ENCODE results near the gene DRGX. TPM values are rescaled to one million over a fixed set of nuclear protein-coding genes. Genes with fewer than 3 reads are reported as not detected.

The DRGX gene
- polyA plus RNA-seq, 1 experiment: not detected

DNA sequence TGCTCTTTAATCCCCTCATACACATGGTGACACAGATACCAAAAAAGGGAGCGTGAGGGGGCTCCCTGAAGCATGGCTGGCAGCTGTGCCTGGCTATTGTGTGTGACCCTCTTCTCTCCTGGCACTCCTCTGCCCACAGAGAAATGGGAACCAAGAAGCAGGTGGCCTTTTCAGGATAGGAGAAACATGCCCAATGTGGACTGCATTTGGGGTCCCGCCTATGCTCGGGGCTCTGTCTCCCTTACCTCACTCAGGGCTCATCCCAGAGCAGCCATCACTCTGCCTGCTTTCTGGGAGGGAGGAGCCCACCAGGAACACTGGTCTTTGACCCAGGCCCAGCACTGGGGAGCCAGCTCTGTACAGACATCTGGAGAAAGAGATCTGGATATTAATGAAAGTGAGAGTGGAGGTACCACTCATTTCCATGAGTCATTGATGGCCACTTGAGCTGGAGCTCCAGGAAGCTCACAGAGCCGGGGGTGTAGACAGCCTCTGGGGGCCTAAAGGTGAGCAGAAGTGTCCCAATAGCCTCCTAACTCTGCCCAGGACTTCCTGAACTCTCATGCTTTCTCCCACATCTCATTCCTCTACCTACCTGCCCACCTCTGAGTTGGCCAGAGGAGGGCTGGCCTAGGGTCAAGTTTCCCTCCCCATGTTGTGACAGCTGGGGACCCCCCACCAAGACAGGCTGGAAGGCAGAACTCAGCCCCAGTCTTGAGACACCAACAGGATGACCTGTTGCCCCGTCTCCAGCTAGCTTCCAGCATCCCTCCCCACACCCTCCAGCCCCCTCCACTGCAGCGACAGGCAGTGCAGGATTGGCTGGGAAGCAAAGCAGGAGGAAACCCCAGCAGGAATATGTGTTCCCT, 42.6 kb downstream of the DRGX start:
- ChIA-PET POLR2A (no interaction called here), CTCF (no interaction called here)
- Histone ChIP-seq H3K27ac (ENCODE audit: low read depth, low read length) (no peak overlapping the region), H3K4me3 (ENCODE audit: low read depth, low read length) (no peak overlapping the region), H3K9me3 (ENCODE audit: control insufficient read depth, insufficient read depth, low read length) (no peaks in the 10 kb centered on the region), H3K27me3 (ENCODE audit: control insufficient read depth, insufficient read depth, low read length) (no peaks in the 10 kb centered on the region)
- TF ChIP-seq, protein P1, sequence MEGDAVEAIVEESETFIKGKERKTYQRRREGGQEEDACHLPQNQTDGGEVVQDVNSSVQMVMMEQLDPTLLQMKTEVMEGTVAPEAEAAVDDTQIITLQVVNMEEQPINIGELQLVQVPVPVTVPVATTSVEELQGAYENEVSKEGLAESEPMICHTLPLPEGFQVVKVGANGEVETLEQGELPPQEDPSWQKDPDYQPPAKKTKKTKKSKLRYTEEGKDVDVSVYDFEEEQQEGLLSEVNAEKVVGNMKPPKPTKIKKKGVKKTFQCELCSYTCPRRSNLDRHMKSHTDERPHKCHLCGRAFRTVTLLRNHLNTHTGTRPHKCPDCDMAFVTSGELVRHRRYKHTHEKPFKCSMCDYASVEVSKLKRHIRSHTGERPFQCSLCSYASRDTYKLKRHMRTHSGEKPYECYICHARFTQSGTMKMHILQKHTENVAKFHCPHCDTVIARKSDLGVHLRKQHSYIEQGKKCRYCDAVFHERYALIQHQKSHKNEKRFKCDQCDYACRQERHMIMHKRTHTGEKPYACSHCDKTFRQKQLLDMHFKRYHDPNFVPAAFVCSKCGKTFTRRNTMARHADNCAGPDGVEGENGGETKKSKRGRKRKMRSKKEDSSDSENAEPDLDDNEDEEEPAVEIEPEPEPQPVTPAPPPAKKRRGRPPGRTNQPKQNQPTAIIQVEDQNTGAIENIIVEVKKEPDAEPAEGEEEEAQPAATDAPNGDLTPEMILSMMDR (IDR thresholded peaks at IDR 0.05; ENCODE audit: low read depth, low read length): no peak
- no peak for DNase-seq (ENCODE audit: low read depth, low spot score)

DNA sequence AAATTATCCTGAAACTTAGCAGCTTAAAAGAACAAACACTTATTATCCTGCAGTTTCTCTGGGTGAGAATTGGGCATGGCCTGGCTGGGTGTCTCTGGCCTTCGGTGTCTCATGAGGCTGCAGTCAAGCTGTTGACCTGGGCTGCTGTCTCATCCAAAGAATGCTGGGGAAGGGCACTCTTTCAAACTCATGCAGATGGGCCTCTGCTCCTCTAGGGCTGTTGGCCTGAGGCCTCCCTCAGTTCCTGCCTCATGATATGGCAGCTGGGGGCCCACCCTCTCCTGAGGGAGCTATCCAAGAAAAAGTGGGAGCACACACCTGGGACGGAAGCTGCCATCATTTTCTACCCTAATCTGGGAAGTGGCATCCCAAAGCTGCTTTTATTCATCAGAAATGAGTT, 43.6 kb downstream of the DRGX start:
- Histone ChIP-seq H3K27me3 (ENCODE audit: control insufficient read depth, insufficient read depth, low read length) (no peaks in the 10 kb centered on the region), H3K27ac (ENCODE audit: low read depth, low read length) (no peak overlapping the region), H3K9me3 (ENCODE audit: control insufficient read depth, insufficient read depth, low read length) (no peaks in the 10 kb centered on the region), H3K4me3 (ENCODE audit: low read depth, low read length) (no peak overlapping the region)
- TF ChIP-seq, protein P1 (IDR thresholded peaks at IDR 0.05; ENCODE audit: low read depth, low read length): no peak
- no peak for DNase-seq (ENCODE audit: low read depth, low spot score)
- POLR2A ChIA-PET: no interaction called here
- CTCF ChIA-PET: no interaction called here

DNA sequence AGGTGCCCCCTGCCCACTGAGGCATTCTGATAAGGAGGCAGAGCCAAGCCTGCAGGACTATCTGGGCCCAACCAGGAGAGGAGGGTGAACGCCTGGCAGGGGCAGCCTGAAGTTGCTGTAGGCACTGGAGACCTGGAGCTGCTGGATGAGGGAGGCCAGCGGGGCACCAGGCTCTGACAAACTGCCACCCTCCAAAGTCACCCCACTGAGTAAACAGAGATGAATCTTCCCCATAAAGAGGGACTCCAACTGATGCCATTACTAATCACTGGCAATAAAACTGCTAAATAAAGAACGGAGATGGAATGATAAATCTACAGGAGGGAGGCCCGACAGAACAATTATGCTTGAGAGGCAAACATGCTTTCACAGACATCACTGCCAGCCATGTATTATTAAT, 44.2 kb downstream of the DRGX start:
- CTCF ChIA-PET: no interaction called here
- no peak overlapping the region for H3K27ac ChIP-seq (ENCODE audit: low read depth, low read length)
- TF ChIP-seq, protein P1 (IDR thresholded peaks at IDR 0.05; ENCODE audit: low read depth, low read length): no peak
- H3K4me3 ChIP-seq (ENCODE audit: low read depth, low read length): no peak overlapping the region
- H3K9me3 ChIP-seq (ENCODE audit: control insufficient read depth, insufficient read depth, low read length): no peaks in the 10 kb centered on the region
- POLR2A ChIA-PET: no interaction called here
- no peak for DNase-seq (ENCODE audit: low read depth, low spot score)
- no peaks in the 10 kb centered on the region for H3K27me3 ChIP-seq (ENCODE audit: control insufficient read depth, insufficient read depth, low read length)

DNA sequence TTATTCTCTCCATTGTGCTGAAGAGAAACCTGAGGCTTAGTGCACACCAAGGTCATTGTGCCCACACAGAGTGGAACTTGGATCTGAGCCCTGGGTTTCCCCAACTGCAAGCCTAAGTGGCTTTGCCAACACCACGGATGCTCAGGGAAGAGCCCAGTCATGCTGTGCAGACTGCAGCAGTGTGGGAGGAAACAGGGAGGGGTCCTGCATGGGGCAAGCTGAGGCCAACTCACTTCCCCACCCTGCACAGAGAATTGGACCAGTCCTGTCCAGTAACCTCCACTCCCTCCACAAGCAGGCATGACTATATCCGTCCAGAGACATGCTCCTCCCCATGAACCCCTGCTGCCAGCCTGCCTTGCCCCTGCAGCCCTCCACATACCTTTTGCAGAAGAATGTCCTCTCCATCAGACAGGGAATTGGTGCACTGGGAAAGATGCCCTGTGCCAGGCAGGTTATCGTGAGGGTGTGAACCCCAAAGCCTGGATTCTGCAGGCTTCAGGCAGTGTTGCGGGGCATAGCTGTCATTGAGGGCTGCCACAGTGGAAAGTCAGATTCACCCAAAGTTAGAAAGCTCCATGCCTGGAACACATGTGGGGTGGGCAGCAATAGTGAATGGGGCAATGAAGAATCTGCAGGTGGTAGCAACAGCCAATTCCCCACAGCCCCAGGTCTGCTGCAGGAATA, 44.9 kb downstream of the DRGX start:
- DNase-seq (ENCODE audit: low read depth, low spot score): no peak
- TF ChIP-seq, protein P1 (IDR thresholded peaks at IDR 0.05; ENCODE audit: low read depth, low read length): no peak
- Histone ChIP-seq H3K27me3 (ENCODE audit: control insufficient read depth, insufficient read depth, low read length) (no peaks in the 10 kb centered on the region), H3K27ac (ENCODE audit: low read depth, low read length) (no peak overlapping the region), H3K4me3 (ENCODE audit: low read depth, low read length) (no peak overlapping the region), H3K9me3 (ENCODE audit: control insufficient read depth, insufficient read depth, low read length) (no peaks in the 10 kb centered on the region)
- CTCF ChIA-PET: no interaction called here
- POLR2A ChIA-PET: no interaction called here

DNA sequence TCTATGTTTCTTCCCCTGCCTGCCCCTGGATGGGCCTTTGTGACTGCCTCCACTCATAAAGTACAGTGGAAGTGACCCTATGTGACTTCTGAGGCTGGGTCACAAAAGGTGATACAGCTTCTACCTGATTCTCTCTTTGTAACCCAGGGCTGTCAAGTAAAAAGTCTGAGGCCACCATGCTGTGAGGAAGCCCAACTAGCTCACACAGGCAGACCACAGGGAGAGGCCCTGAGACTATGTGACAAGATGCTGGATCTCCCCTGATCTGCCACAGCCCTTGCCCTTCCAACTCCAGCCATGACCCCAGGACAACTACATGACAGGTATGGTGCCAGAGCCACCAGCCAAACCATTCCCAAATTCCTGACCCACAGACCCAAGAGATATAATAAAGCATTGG, 45.8 kb downstream of the DRGX start:
- CTCF ChIA-PET: no interaction called here
- POLR2A ChIA-PET: no interaction called here

More for the DNA sequence above, 45.8 kb downstream of the DRGX start:
- TF ChIP-seq, protein P1 (IDR thresholded peaks at IDR 0.05; ENCODE audit: low read depth, low read length): no peak
- Histone ChIP-seq H3K27ac (ENCODE audit: low read depth, low read length) (no peak overlapping the region), H3K4me3 (ENCODE audit: low read depth, low read length) (no peak overlapping the region), H3K27me3 (ENCODE audit: control insufficient read depth, insufficient read depth, low read length) (no peaks in the 10 kb centered on the region), H3K9me3 (ENCODE audit: control insufficient read depth, insufficient read depth, low read length) (no peaks in the 10 kb centered on the region)
- DNase-seq (ENCODE audit: low read depth, low spot score): no peak

Data from AG04450 (cell line).